Measurements from ENCODE around the gene NTM.
"Not testable (repeated sequence)": the region's sequence is repeated elsewhere in the genome, so short reads cannot be mapped to it uniquely, and the experiment has no call there.

The NTM gene

GRCh38 chr11:132357811-132358572 lies 987.6 kb downstream of the NTM start:
- DNase-seq: no peak

- DNase-seq: no peak
Observed at GRCh38 chr11:132358573-132358953, 988.1 kb downstream of the NTM start.

- peak; percentile 30 for DNase-seq
Observed at GRCh38 chr11:132361011-132361550, 990.7 kb downstream of the NTM start.

- DNase-seq: no peak
Observed at GRCh38 chr11:132365650-132366049, 995.2 kb downstream of the NTM start.

- no peak for DNase-seq
Observed at GRCh38 chr11:132367293-132367692, 996.9 kb downstream of the NTM start.

DNA sequence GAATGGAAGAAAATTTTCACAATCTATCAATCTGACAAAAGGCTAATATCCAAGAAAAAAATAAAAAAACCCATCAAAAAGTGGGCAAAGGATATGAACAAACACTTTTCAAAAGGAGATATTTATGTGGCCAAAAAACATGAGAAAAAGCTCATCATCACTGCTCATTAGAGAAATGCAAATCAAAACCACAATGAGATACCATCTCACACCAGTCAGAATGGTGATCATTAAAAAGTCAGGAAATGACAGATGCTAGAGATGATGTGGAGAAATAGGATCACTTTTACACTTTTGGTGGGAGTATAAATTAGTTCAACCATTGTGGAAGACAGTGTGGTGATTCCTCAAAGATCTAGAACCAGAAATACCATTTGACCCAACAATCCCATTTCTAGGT lies 999.7 kb downstream of the NTM start:
- DNase-seq: not testable (repeated sequence)

- DNase-seq: peak; percentile 11
Observed at GRCh38 chr11:132373405-132374143, 1003.2 kb downstream of the NTM start.

- no peak for DNase-seq
Observed at GRCh38 chr11:132379540-132379939, 1009.1 kb downstream of the NTM start.
